Mesothelial cell of epicardium (in vitro differentiated cells): ENCODE results near the gene CR1. TPM values are rescaled to one million over a fixed set of nuclear protein-coding genes. Genes with fewer than 3 reads are reported as not detected.

Experiments
- DNase-seq, 2 experiments: peaks; one replicate each; pipeline ENCODE4 v3.0.0; 2021; ENCODE audit warnings: low spot score in 2 of 2; ENCODE audit not compliant: unreplicated experiment in 2 of 2
- H3K27ac Mint-ChIP-seq: 2 replicates; pipeline ENCODE4 v1.8.0; 2021; ENCODE audit warnings: mixed read lengths
- H3K27me3 Mint-ChIP-seq: 2 replicates; pipeline ENCODE4 v1.8.0; 2021; ENCODE audit warnings: low read depth, mixed read lengths
- H3K36me3 Mint-ChIP-seq: 2 replicates; pipeline ENCODE4 v1.8.0; 2021; ENCODE audit warnings: mixed read lengths
- H3K4me1 Mint-ChIP-seq: 2 replicates; pipeline ENCODE4 v1.8.0; 2021; ENCODE audit warnings: mixed read lengths
- H3K4me3 Mint-ChIP-seq: 2 replicates; pipeline ENCODE4 v1.8.0; 2021; ENCODE audit warnings: mild to moderate bottlenecking, moderate library complexity, mixed read lengths
- H3K9me3 Mint-ChIP-seq: 2 replicates; pipeline ENCODE4 v1.8.0; 2021; ENCODE audit warnings: mixed read lengths
- CTCF ChIP-seq: fragments of 200-600 bp; sonication (generic); IDR thresholded peaks from one replicate; pipeline ENCODE4 v1.5.0; 2021; ENCODE audit warnings: antibody characterized with exemption; ENCODE audit not compliant: unreplicated experiment
- total RNA-seq: library from RNA; stranded (reverse); gene quantifications from 3 replicates; pipeline ENCODE4 v1.2.1, GENCODE V29; 2021

Gene CR1
- 0.09 to 0.16 TPM (median 0.09 TPM) in 3 replicates for total RNA-seq

GRCh38 chr1:207495801-207496792 lies at the start of gene CR1:
Gene CR1, plus strand, starts transcription at chr1:207496157. Its CDS starts 111 bp downstream, at chr1:207496268.
- Mint-ChIP-seq H3K27ac (no peak within 1 kb of the TSS), H3K27me3 (peaks cover 54% of the 10 kb centered on the region), H3K36me3 (no peaks in the 10 kb centered on the region)

GRCh38 chr1:207453710-207454045 lies 42.3 kb upstream of the CR1 start:
- H3K4me1 Mint-ChIP-seq = peaks cover 8% of the 10 kb centered on the region
- H3K36me3 Mint-ChIP-seq = no peaks in the 10 kb centered on the region
- no peak overlapping the region for H3K27ac Mint-ChIP-seq
- DNase-seq = no peak
- H3K9me3 Mint-ChIP-seq = no peaks in the 10 kb centered on the region
- peaks cover 46% of the 10 kb centered on the region for H3K27me3 Mint-ChIP-seq
- no peak for TF ChIP-seq CTCF
- H3K4me3 Mint-ChIP-seq = peak overlapping the region; percentile 52

More at GRCh38 chr1:207495801-207496792, at the start of gene CR1:
- TF ChIP-seq CTCF = no peak
- peak in 1 of 2 experiments; percentile 50 for DNase-seq
- H3K4me3 Mint-ChIP-seq = peak within 1 kb of the TSS; percentile 71
- H3K4me1 Mint-ChIP-seq = peaks cover 8% of the 10 kb centered on the region
- H3K9me3 Mint-ChIP-seq = no peaks in the 10 kb centered on the region

- H3K4me3 Mint-ChIP-seq = peak within 1 kb of the TSS; percentile 52
- no peak within 1 kb of the TSS for H3K27ac Mint-ChIP-seq
These were observed 41.7 kb upstream of the CR1 start, which contains the start of gene CR2 for GRCh38 chr1:207454046-207454964. Gene CR2, plus strand, starts transcription at chr1:207454328. Its CDS starts 91 bp downstream, at chr1:207454419.

GRCh38 chr1:207455183-207455754 lies 40.7 kb upstream of the CR1 start:
- no peak overlapping the region for H3K27ac Mint-ChIP-seq
- H3K27me3 Mint-ChIP-seq = peaks cover 39% of the 10 kb centered on the region
- no peaks in the 10 kb centered on the region for H3K9me3 Mint-ChIP-seq
- no peaks in the 10 kb centered on the region for H3K36me3 Mint-ChIP-seq
- no peak for TF ChIP-seq CTCF
- DNase-seq = no peak
- H3K4me3 Mint-ChIP-seq = peak overlapping the region; percentile 40
- peaks cover 8% of the 10 kb centered on the region for H3K4me1 Mint-ChIP-seq

More at GRCh38 chr1:207454046-207454964, 41.7 kb upstream of the CR1 start, which contains the start of gene CR2:
- TF ChIP-seq CTCF = no peak
- peak; percentile 33 to 47 for DNase-seq
- Mint-ChIP-seq H3K36me3 (no peaks in the 10 kb centered on the region), H3K4me1 (peaks cover 8% of the 10 kb centered on the region), H3K27me3 (peaks cover 40% of the 10 kb centered on the region), H3K9me3 (no peaks in the 10 kb centered on the region)

- TF ChIP-seq CTCF = no peak
- no peak overlapping the region for H3K27ac Mint-ChIP-seq
- H3K27me3 Mint-ChIP-seq = peaks cover 33% of the 10 kb centered on the region
- no peaks in the 10 kb centered on the region for H3K36me3 Mint-ChIP-seq
- DNase-seq = no peak
- no peaks in the 10 kb centered on the region for H3K9me3 Mint-ChIP-seq
- H3K4me1 Mint-ChIP-seq = peaks cover 8% of the 10 kb centered on the region
- H3K4me3 Mint-ChIP-seq = no peak overlapping the region
These were observed 37.5 kb upstream of the CR1 start for GRCh38 chr1:207458414-207458813.
